ENCODE data around the gene LAMC3.

Gene LAMC3

GRCh38 chr9:131049829-131050715, 41.1 kb downstream of the LAMC3 start:
- Histone ChIP-seq H3K4me3 (ENCODE audit: extremely low read depth, insufficient read depth, low read length, poor library complexity, severe bottlenecking) (no peak overlapping the region), H3K9me3 (ENCODE audit: control insufficient read depth, low read length) (no peaks in the 10 kb centered on the region), H3K4me1 (ENCODE audit: control insufficient read depth, insufficient read depth, low read length, poor library complexity, severe bottlenecking) (peaks cover 3% of the 10 kb centered on the region), H3K36me3 (ENCODE audit: control insufficient read depth, insufficient read depth, low read length) (no peaks in the 10 kb centered on the region), H3K27ac (ENCODE audit: low read depth, low read length, severe bottlenecking) (no peak overlapping the region)
- 88% methylated on average over 15 to 19 of the region's 21 CpGs for WGBS, 2 experiments (ENCODE audit: insufficient coverage in 2 of 2)

GRCh38 chr9:131050831-131051230, 41.9 kb downstream of the LAMC3 start:
- Histone ChIP-seq H3K27ac (ENCODE audit: low read depth, low read length, severe bottlenecking) (no peak overlapping the region), H3K4me1 (ENCODE audit: control insufficient read depth, insufficient read depth, low read length, poor library complexity, severe bottlenecking) (peaks cover 3% of the 10 kb centered on the region), H3K9me3 (ENCODE audit: control insufficient read depth, low read length) (no peaks in the 10 kb centered on the region), H3K36me3 (ENCODE audit: control insufficient read depth, insufficient read depth, low read length) (no peaks in the 10 kb centered on the region), H3K4me3 (ENCODE audit: extremely low read depth, insufficient read depth, low read length, poor library complexity, severe bottlenecking) (no peak overlapping the region)
- WGBS, 2 experiments (ENCODE audit: insufficient coverage in 2 of 2): 96 to 99% methylated on average over 12 of the region's 17 CpGs

GRCh38 chr9:131051592-131052517, 42.9 kb downstream of the LAMC3 start:
- H3K4me3 ChIP-seq (ENCODE audit: extremely low read depth, insufficient read depth, low read length, poor library complexity, severe bottlenecking): no peak overlapping the region
- H3K4me1 ChIP-seq (ENCODE audit: control insufficient read depth, insufficient read depth, low read length, poor library complexity, severe bottlenecking): peaks cover 3% of the 10 kb centered on the region
- no peaks in the 10 kb centered on the region for H3K9me3 ChIP-seq (ENCODE audit: control insufficient read depth, low read length)
- H3K27ac ChIP-seq (ENCODE audit: low read depth, low read length, severe bottlenecking): no peak overlapping the region
- H3K36me3 ChIP-seq (ENCODE audit: control insufficient read depth, insufficient read depth, low read length): no peaks in the 10 kb centered on the region
- WGBS, 2 experiments (ENCODE audit: insufficient coverage in 2 of 2): 95 to 96% methylated on average over 18 to 21 of the region's 25 CpGs

GRCh38 chr9:131053896-131054295, 44.9 kb downstream of the LAMC3 start:
- Histone ChIP-seq H3K36me3 (ENCODE audit: control insufficient read depth, insufficient read depth, low read length) (no peaks in the 10 kb centered on the region), H3K9me3 (ENCODE audit: control insufficient read depth, low read length) (no peaks in the 10 kb centered on the region), H3K4me3 (ENCODE audit: extremely low read depth, insufficient read depth, low read length, poor library complexity, severe bottlenecking) (no peak overlapping the region), H3K4me1 (ENCODE audit: control insufficient read depth, insufficient read depth, low read length, poor library complexity, severe bottlenecking) (peaks cover 3% of the 10 kb centered on the region), H3K27ac (ENCODE audit: low read depth, low read length, severe bottlenecking) (no peak overlapping the region)
- 90 to 100% methylated on average over 1 to 2 of the region's 3 CpGs for WGBS, 2 experiments (ENCODE audit: insufficient coverage in 2 of 2)

- no peak overlapping the region for H3K27ac ChIP-seq (ENCODE audit: low read depth, low read length, severe bottlenecking)
- WGBS, 2 experiments (ENCODE audit: insufficient coverage in 2 of 2): 92% methylated on average over 9 to 13 of the region's 14 CpGs
- H3K36me3 ChIP-seq (ENCODE audit: control insufficient read depth, insufficient read depth, low read length): no peaks in the 10 kb centered on the region
- H3K9me3 ChIP-seq (ENCODE audit: control insufficient read depth, low read length): no peaks in the 10 kb centered on the region
- no peaks in the 10 kb centered on the region for H3K4me1 ChIP-seq (ENCODE audit: control insufficient read depth, insufficient read depth, low read length, poor library complexity, severe bottlenecking)
- H3K4me3 ChIP-seq (ENCODE audit: extremely low read depth, insufficient read depth, low read length, poor library complexity, severe bottlenecking): no peak overlapping the region
Observed at GRCh38 chr9:131056781-131057506, 48.0 kb downstream of the LAMC3 start.

- Histone ChIP-seq H3K36me3 (ENCODE audit: control insufficient read depth, insufficient read depth, low read length) (no peaks in the 10 kb centered on the region), H3K4me3 (ENCODE audit: extremely low read depth, insufficient read depth, low read length, poor library complexity, severe bottlenecking) (no peak overlapping the region), H3K9me3 (ENCODE audit: control insufficient read depth, low read length) (no peaks in the 10 kb centered on the region), H3K27ac (ENCODE audit: low read depth, low read length, severe bottlenecking) (no peak overlapping the region), H3K4me1 (ENCODE audit: control insufficient read depth, insufficient read depth, low read length, poor library complexity, severe bottlenecking) (no peaks in the 10 kb centered on the region)
- 91 to 93% methylated on average over 18 to 20 of the region's 21 CpGs for WGBS, 2 experiments (ENCODE audit: insufficient coverage in 2 of 2)
Observed at GRCh38 chr9:131060900-131061630, 52.1 kb downstream of the LAMC3 start.

- Histone ChIP-seq H3K27ac (ENCODE audit: low read depth, low read length, severe bottlenecking) (no peak overlapping the region), H3K36me3 (ENCODE audit: control insufficient read depth, insufficient read depth, low read length) (no peaks in the 10 kb centered on the region), H3K4me1 (ENCODE audit: control insufficient read depth, insufficient read depth, low read length, poor library complexity, severe bottlenecking) (no peaks in the 10 kb centered on the region), H3K9me3 (ENCODE audit: control insufficient read depth, low read length) (no peaks in the 10 kb centered on the region), H3K4me3 (ENCODE audit: extremely low read depth, insufficient read depth, low read length, poor library complexity, severe bottlenecking) (no peak overlapping the region)
- WGBS, 2 experiments (ENCODE audit: insufficient coverage in 2 of 2): 89 to 93% methylated on average over 6 to 7 of the region's 9 CpGs
Observed at GRCh38 chr9:131062969-131063368, 54.0 kb downstream of the LAMC3 start.

- no peak overlapping the region for H3K27ac ChIP-seq (ENCODE audit: low read depth, low read length, severe bottlenecking)
- H3K4me3 ChIP-seq (ENCODE audit: extremely low read depth, insufficient read depth, low read length, poor library complexity, severe bottlenecking): no peak overlapping the region
- 87 to 88% methylated on average over 5 to 7 of the region's 7 CpGs for WGBS, 2 experiments (ENCODE audit: insufficient coverage in 2 of 2)
- no peaks in the 10 kb centered on the region for H3K4me1 ChIP-seq (ENCODE audit: control insufficient read depth, insufficient read depth, low read length, poor library complexity, severe bottlenecking)
- H3K9me3 ChIP-seq (ENCODE audit: control insufficient read depth, low read length): no peaks in the 10 kb centered on the region
- no peaks in the 10 kb centered on the region for H3K36me3 ChIP-seq (ENCODE audit: control insufficient read depth, insufficient read depth, low read length)
Observed at GRCh38 chr9:131065599-131065998, 56.6 kb downstream of the LAMC3 start.

GRCh38 chr9:131067625-131068024, 58.7 kb downstream of the LAMC3 start:
- Histone ChIP-seq H3K4me3 (ENCODE audit: extremely low read depth, insufficient read depth, low read length, poor library complexity, severe bottlenecking) (no peak overlapping the region), H3K36me3 (ENCODE audit: control insufficient read depth, insufficient read depth, low read length) (no peaks in the 10 kb centered on the region), H3K4me1 (ENCODE audit: control insufficient read depth, insufficient read depth, low read length, poor library complexity, severe bottlenecking) (no peaks in the 10 kb centered on the region), H3K27ac (ENCODE audit: low read depth, low read length, severe bottlenecking) (no peak overlapping the region), H3K9me3 (ENCODE audit: control insufficient read depth, low read length) (no peaks in the 10 kb centered on the region)
- 77 to 83% methylated on average over 8 to 9 of the region's 9 CpGs for WGBS, 2 experiments (ENCODE audit: insufficient coverage in 2 of 2)

All from mesodermal cell (in vitro differentiated cells).